HUES6 (cell line): ENCODE measurements around the gene QKI.

Experiments
- H3K27ac ChIP-seq: 2 replicates; pipeline ENCODE4 v1.7.0; 2013; ENCODE audit warnings: low read depth, mild to moderate bottlenecking, low read length, inconsistent platforms
- H3K27me3 ChIP-seq: 2 replicates; pipeline ENCODE4 v1.6.1; 2013; ENCODE audit warnings: low read length; ENCODE audit not compliant: control insufficient read depth, insufficient read depth
- H3K36me3 ChIP-seq: 2 replicates; pipeline ENCODE4 v1.6.1; 2013; ENCODE audit warnings: low read length; ENCODE audit not compliant: control insufficient read depth, insufficient read depth
- H3K4me1 ChIP-seq: 2 replicates; pipeline ENCODE4 v1.6.1; 2013; ENCODE audit warnings: low read length; ENCODE audit not compliant: control insufficient read depth, insufficient read depth
- H3K4me3 ChIP-seq: 2 replicates; pipeline ENCODE4 v1.5.1; 2013; ENCODE audit warnings: low read depth, low read length
- H3K9ac ChIP-seq: one replicate; pipeline ENCODE4 v1.6.1; 2013; ENCODE audit warnings: mild to moderate bottlenecking, low read length
- H3K9me3 ChIP-seq: 2 replicates; pipeline ENCODE4 v1.6.1; 2013; ENCODE audit warnings: low read depth, low read length; ENCODE audit not compliant: control insufficient read depth, insufficient read depth

Gene QKI

GRCh38 chr6:163439997-163440396 lies 25.5 kb downstream of the QKI start:
- Histone ChIP-seq H3K4me1 (peaks cover 17% of the 10 kb centered on the region; the same call in 1 of the 2 replicates), H3K27ac (no peak overlapping the region), H3K9me3 (no peaks in the 10 kb centered on the region; the same call in 1 of the 2 replicates), H3K36me3 (no peaks in the 10 kb centered on the region), H3K9ac (no peak overlapping the region), H3K27me3 (no peaks in the 10 kb centered on the region), H3K4me3 (no peak overlapping the region)

GRCh38 chr6:163442336-163442735 lies 27.8 kb downstream of the QKI start:
- Histone ChIP-seq H3K9ac (no peak overlapping the region), H3K4me3 (no peak overlapping the region), H3K9me3 (no peaks in the 10 kb centered on the region; the same call in 1 of the 2 replicates), H3K27me3 (no peaks in the 10 kb centered on the region), H3K4me1 (peaks cover 10% of the 10 kb centered on the region; the same call in 1 of the 2 replicates), H3K27ac (no peak overlapping the region), H3K36me3 (no peaks in the 10 kb centered on the region)

- H3K9ac ChIP-seq, result no peak overlapping the region
- H3K27me3 ChIP-seq, result no peaks in the 10 kb centered on the region
- no peaks in the 10 kb centered on the region for H3K36me3 ChIP-seq
- H3K4me3 ChIP-seq, result no peak overlapping the region
- peaks cover 5% of the 10 kb centered on the region; the same call in 1 of the 2 replicates for H3K4me1 ChIP-seq
- H3K27ac ChIP-seq, result no peak overlapping the region
- H3K9me3 ChIP-seq, result no peaks in the 10 kb centered on the region; the same call in 1 of the 2 replicates
These were observed 29.6 kb downstream of the QKI start for GRCh38 chr6:163444077-163444476.

- no peak overlapping the region for H3K27ac ChIP-seq
- no peaks in the 10 kb centered on the region for H3K36me3 ChIP-seq
- H3K9ac ChIP-seq, result no peak overlapping the region
- no peaks in the 10 kb centered on the region; the same call in 1 of the 2 replicates for H3K4me1 ChIP-seq
- H3K9me3 ChIP-seq, result no peaks in the 10 kb centered on the region; the same call in 1 of the 2 replicates
- H3K4me3 ChIP-seq, result no peak overlapping the region
- H3K27me3 ChIP-seq, result no peaks in the 10 kb centered on the region
These were observed 32.0 kb downstream of the QKI start for GRCh38 chr6:163446549-163446948.

GRCh38 chr6:163449076-163449475 lies 34.6 kb downstream of the QKI start:
- no peak overlapping the region for H3K9ac ChIP-seq
- H3K27me3 ChIP-seq, result no peaks in the 10 kb centered on the region
- no peaks in the 10 kb centered on the region; the same call in 1 of the 2 replicates for H3K9me3 ChIP-seq
- H3K27ac ChIP-seq, result no peak overlapping the region
- H3K4me3 ChIP-seq, result no peak overlapping the region
- H3K36me3 ChIP-seq, result no peaks in the 10 kb centered on the region
- no peaks in the 10 kb centered on the region; the same call in 1 of the 2 replicates for H3K4me1 ChIP-seq

- Histone ChIP-seq H3K4me3 (no peak overlapping the region), H3K9me3 (no peaks in the 10 kb centered on the region), H3K4me1 (peaks cover 5% of the 10 kb centered on the region; the same call in 1 of the 2 replicates), H3K36me3 (peaks cover 9% of the 10 kb centered on the region; the same call in 1 of the 2 replicates), H3K27me3 (no peaks in the 10 kb centered on the region), H3K27ac (no peak overlapping the region), H3K9ac (no peak overlapping the region)
These were observed 39.9 kb downstream of the QKI start for GRCh38 chr6:163454425-163454824.

- H3K9ac ChIP-seq, result no peak overlapping the region
- no peak overlapping the region for H3K27ac ChIP-seq
- peaks cover 10% of the 10 kb centered on the region for H3K4me1 ChIP-seq
- no peaks in the 10 kb centered on the region for H3K9me3 ChIP-seq
- no peak overlapping the region for H3K4me3 ChIP-seq
- no peaks in the 10 kb centered on the region for H3K27me3 ChIP-seq
- H3K36me3 ChIP-seq, result peaks cover 9% of the 10 kb centered on the region; the same call in 1 of the 2 replicates
These were observed 41.0 kb downstream of the QKI start for GRCh38 chr6:163455552-163455951.

- Histone ChIP-seq H3K27ac (no peak overlapping the region), H3K27me3 (no peaks in the 10 kb centered on the region), H3K36me3 (peaks cover 9% of the 10 kb centered on the region; the same call in 1 of the 2 replicates), H3K4me3 (no peak overlapping the region), H3K9ac (no peak overlapping the region), H3K4me1 (peaks cover 10% of the 10 kb centered on the region), H3K9me3 (no peaks in the 10 kb centered on the region)
These were observed 43.4 kb downstream of the QKI start for GRCh38 chr6:163457637-163458561.

GRCh38 chr6:163459007-163459406 lies 44.5 kb downstream of the QKI start:
- H3K27ac ChIP-seq, result no peak overlapping the region
- H3K4me1 ChIP-seq, result peaks cover 10% of the 10 kb centered on the region
- H3K27me3 ChIP-seq, result no peaks in the 10 kb centered on the region
- H3K36me3 ChIP-seq, result peaks cover 9% of the 10 kb centered on the region; the same call in 1 of the 2 replicates
- no peak overlapping the region for H3K4me3 ChIP-seq
- no peak overlapping the region for H3K9ac ChIP-seq
- H3K9me3 ChIP-seq, result no peaks in the 10 kb centered on the region

GRCh38 chr6:163459536-163459935 lies 45.0 kb downstream of the QKI start:
- Histone ChIP-seq H3K9me3 (no peaks in the 10 kb centered on the region), H3K27me3 (no peaks in the 10 kb centered on the region), H3K4me1 (peaks cover 10% of the 10 kb centered on the region), H3K27ac (no peak overlapping the region), H3K9ac (no peak overlapping the region), H3K36me3 (peaks cover 11% of the 10 kb centered on the region; the same call in 1 of the 2 replicates), H3K4me3 (no peak overlapping the region)

- Histone ChIP-seq H3K36me3 (peaks cover 12% of the 10 kb centered on the region; the same call in 1 of the 2 replicates), H3K4me3 (no peak overlapping the region), H3K9me3 (no peaks in the 10 kb centered on the region), H3K27me3 (no peaks in the 10 kb centered on the region), H3K4me1 (peaks cover 10% of the 10 kb centered on the region), H3K9ac (no peak overlapping the region), H3K27ac (no peak overlapping the region)
These were observed 45.8 kb downstream of the QKI start for GRCh38 chr6:163460307-163460782.
